SU-DHL-6 (cell line): ENCODE measurements around the gene MBP.
"Not testable (repeated sequence)": the region's sequence is repeated elsewhere in the genome, so short reads cannot be mapped to it uniquely, and the experiment has no call there.

Source experiments
- H2AFZ ChIP-seq: fragments of 200-600 bp; sonication (generic); 2 replicates; pipeline ENCODE4 v1.6.1; 2014; ENCODE audit warnings: low read depth, mild to moderate bottlenecking, moderate library complexity, mixed read lengths, antibody characterized with exemption, low read length; ENCODE audit not compliant: severe bottlenecking
- H3F3A ChIP-seq: fragments of 200-600 bp; shearing (Covaris generic); 2 replicates; pipeline ENCODE4 v1.6.0; 2016; ENCODE audit warnings: antibody characterized with exemption, mild to moderate bottlenecking; ENCODE audit not compliant: insufficient read depth
- H3K27ac ChIP-seq: fragments of 200-600 bp; sonication (generic); 2 replicates; pipeline ENCODE4 v1.5.1; 2016; ENCODE audit warnings: low read depth, mild to moderate bottlenecking, low read length, moderate library complexity, mixed read lengths
- H3K27me3 ChIP-seq: fragments of 200-600 bp; sonication (generic), shearing (Covaris generic); 2 replicates; pipeline ENCODE4 v1.6.0; 2014; ENCODE audit warnings: mild to moderate bottlenecking, low read length
- H3K36me3 ChIP-seq: fragments of 200-600 bp; sonication (generic); 2 replicates; pipeline ENCODE4 v1.6.1; 2014; ENCODE audit warnings: mild to moderate bottlenecking, low read length, mixed read lengths
- H3K4me2 ChIP-seq: fragments of 300-600, 200-600 bp; shearing (Covaris generic), sonication (generic); 2 replicates; pipeline ENCODE4 v1.6.0; 2014; ENCODE audit warnings: low read length, low read depth, mild to moderate bottlenecking; ENCODE audit not compliant: poor library complexity, severe bottlenecking
- H3K4me3 ChIP-seq: fragments of 200-600 bp; sonication (generic); 2 replicates; pipeline ENCODE4 v1.5.1; 2014; ENCODE audit warnings: antibody characterized with exemption, low read length, mild to moderate bottlenecking, mixed read lengths; ENCODE audit not compliant: insufficient read depth, poor library complexity, severe bottlenecking
- H3K79me2 ChIP-seq: fragments of 200-600 bp; sonication (generic); 2 replicates; pipeline ENCODE4 v1.6.1; 2014; ENCODE audit warnings: mild to moderate bottlenecking, low read length, moderate library complexity; ENCODE audit not compliant: insufficient read depth
- H3K9ac ChIP-seq: fragments of 200-600 bp; sonication (generic); 2 replicates; pipeline ENCODE4 v1.7.0; 2014; ENCODE audit warnings: mild to moderate bottlenecking, low read length
- H3K9me2 ChIP-seq: fragments of 200-600 bp; sonication (generic); replicated peaks from 2 replicates; pipeline ENCODE4 v1.6.1; 2014; ENCODE audit warnings: low read length; ENCODE audit not compliant: insufficient read depth
- H3K9me3 ChIP-seq: fragments of 200-600 bp; sonication (generic); 2 replicates; pipeline ENCODE4 v1.6.1; 2014; ENCODE audit warnings: low read length, mixed read lengths; ENCODE audit not compliant: insufficient read depth
- H4K20me1 ChIP-seq: fragments of 200-600 bp; sonication (generic); 2 replicates; pipeline ENCODE4 v1.6.1; 2014; ENCODE audit warnings: low read depth, mild to moderate bottlenecking, antibody characterized with exemption, low read length, moderate library complexity, mixed read lengths
- EZH2phosphoT487 ChIP-seq: fragments of 200-600 bp; sonication (generic), shearing (Covaris generic); conservative IDR thresholded peaks from 2 replicates; pipeline ENCODE4 v1.6.1; 2018; ENCODE audit warnings: mild to moderate bottlenecking, antibody characterized with exemption, low read length, moderate library complexity, mixed read lengths
- TF ChIP-seq, protein P1 (sequence below): fragments of 200-600 bp; sonication (generic); IDR thresholded peaks from one replicate; pipeline ENCODE4 v1.5.1; 2017; ENCODE audit warnings: antibody characterized with exemption, mild to moderate bottlenecking, low read length, moderate library complexity; ENCODE audit not compliant: insufficient read depth, poor library complexity, severe bottlenecking

The MBP gene

DNA sequence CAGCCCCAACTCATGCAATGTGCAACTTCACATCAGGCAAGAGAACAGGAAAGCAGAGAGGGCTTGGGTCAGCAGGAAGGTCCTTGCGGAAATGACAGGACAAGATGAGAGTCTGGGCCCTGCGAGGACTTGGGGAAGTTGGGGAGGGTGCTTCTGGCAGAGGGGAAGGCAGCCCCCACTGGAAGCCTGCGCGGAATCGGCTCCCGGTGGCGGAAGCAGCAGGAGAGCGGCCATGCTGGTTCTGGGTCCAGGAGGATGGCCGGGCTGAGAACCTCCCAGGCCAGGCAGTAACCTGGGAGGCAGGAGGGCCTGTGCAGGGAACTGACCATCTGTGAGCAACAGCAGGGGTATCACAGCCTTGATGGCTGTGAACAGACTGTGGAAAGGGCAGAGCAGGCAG is 112.9 kb downstream of the MBP start:
- no peaks in the 10 kb centered on the region for H4K20me1 ChIP-seq
- peaks cover 9% of the 10 kb centered on the region for H3K36me3 ChIP-seq
- TF ChIP-seq, protein P1, sequence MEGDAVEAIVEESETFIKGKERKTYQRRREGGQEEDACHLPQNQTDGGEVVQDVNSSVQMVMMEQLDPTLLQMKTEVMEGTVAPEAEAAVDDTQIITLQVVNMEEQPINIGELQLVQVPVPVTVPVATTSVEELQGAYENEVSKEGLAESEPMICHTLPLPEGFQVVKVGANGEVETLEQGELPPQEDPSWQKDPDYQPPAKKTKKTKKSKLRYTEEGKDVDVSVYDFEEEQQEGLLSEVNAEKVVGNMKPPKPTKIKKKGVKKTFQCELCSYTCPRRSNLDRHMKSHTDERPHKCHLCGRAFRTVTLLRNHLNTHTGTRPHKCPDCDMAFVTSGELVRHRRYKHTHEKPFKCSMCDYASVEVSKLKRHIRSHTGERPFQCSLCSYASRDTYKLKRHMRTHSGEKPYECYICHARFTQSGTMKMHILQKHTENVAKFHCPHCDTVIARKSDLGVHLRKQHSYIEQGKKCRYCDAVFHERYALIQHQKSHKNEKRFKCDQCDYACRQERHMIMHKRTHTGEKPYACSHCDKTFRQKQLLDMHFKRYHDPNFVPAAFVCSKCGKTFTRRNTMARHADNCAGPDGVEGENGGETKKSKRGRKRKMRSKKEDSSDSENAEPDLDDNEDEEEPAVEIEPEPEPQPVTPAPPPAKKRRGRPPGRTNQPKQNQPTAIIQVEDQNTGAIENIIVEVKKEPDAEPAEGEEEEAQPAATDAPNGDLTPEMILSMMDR, result no peak
- no peak for TF ChIP-seq EZH2phosphoT487

DNA sequence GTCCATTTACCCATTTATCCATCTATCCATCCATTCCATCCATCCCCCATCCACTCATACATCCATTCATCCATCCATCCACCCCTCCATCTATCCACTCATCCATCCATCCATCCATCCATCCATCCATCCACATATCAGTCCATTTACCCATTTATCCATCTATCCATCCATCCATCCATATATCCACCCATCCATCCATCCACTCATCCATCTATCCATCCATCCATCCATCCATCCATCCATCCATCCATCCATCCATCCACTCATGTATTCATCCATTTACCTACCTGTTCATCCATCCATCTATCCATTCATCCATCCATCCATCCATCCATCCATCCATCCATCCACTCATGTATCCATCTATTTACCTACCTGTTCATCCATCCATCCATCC is 113.9 kb downstream of the MBP start:
- H3K27me3 ChIP-seq, H3K9me3 ChIP-seq, H3K9ac ChIP-seq, H3K4me2 ChIP-seq, H2AFZ ChIP-seq, H3K36me3 ChIP-seq, H3F3A ChIP-seq, H3K9me2 ChIP-seq, H3K27ac ChIP-seq, H3K4me3 ChIP-seq, H4K20me1 ChIP-seq: not testable (repeated sequence)
- H3K79me2 ChIP-seq, result peaks cover 11% of the 10 kb centered on the region; the same call in 1 of the 2 replicates

More for the DNA sequence above, 112.9 kb downstream of the MBP start:
- Histone ChIP-seq H3K79me2 (peaks cover 15% of the 10 kb centered on the region; the same call in 1 of the 2 replicates), H3F3A (no peaks in the 10 kb centered on the region), H2AFZ (no peak overlapping the region), H3K4me2 (no peak overlapping the region), H3K9me3 (no peaks in the 10 kb centered on the region), H3K4me3 (no peak overlapping the region), H3K9ac (no peak overlapping the region), H3K9me2 (no peaks in the 10 kb centered on the region), H3K27ac (no peak overlapping the region), H3K27me3 (no peaks in the 10 kb centered on the region)

DNA sequence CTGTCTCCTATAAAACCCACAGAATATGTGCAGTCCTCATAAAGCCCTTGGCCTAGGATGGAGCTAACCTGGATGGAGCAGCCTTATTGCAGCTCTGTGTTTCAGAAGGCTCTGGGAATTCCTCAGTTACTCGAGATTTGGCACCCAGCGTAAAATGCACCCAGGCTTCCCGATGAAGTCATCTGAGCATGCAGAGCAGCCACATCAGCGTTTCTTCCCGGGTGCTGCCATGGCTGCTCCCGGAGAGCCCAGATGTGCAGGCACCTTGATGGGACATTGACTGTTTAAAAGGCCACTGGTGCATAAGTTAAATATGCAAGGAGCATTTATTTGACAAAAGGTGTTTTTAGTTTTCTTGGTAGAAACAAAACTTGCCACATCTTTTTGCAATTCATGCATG is 115.2 kb downstream of the MBP start:
- Histone ChIP-seq H3K4me2 (no peak overlapping the region), H3K27ac (no peak overlapping the region), H3K4me3 (no peak overlapping the region), H3K27me3 (no peaks in the 10 kb centered on the region), H4K20me1 (no peaks in the 10 kb centered on the region), H3F3A (no peaks in the 10 kb centered on the region), H3K79me2 (peaks cover under 1% of the 10 kb centered on the region; the same call in 1 of the 2 replicates), H3K9me2 (no peaks in the 10 kb centered on the region), H3K9ac (no peak overlapping the region), H3K9me3 (no peaks in the 10 kb centered on the region), H3K36me3 (peaks cover 9% of the 10 kb centered on the region), H2AFZ (no peak overlapping the region)
- TF ChIP-seq EZH2phosphoT487, result no peak
- TF ChIP-seq, protein P1, result no peak

DNA sequence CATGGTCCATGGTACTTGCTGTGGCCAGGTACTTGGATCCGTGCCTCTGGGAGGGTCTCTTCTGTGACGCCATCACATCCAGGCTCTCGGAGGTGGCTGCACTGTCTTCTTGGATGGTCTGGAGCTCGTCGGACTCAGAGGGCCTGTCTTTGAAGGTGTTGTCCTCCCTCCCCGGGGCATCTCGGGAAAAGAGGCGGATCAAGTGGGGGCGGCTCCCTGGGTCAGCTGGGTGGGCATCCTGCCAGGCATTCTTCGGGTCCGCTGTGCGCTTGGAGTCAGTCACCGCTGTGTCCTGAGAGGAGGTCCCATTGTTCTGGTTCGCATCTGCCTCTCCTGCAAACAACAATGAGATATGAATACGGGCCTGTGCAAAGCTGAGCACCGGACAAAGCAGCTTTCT is 115.6 kb downstream of the MBP start:
- H3F3A ChIP-seq, result no peaks in the 10 kb centered on the region
- no peak overlapping the region for H3K27ac ChIP-seq
- peaks cover 9% of the 10 kb centered on the region for H3K36me3 ChIP-seq
- no peaks in the 10 kb centered on the region; the same call in 1 of the 2 replicates for H3K79me2 ChIP-seq
- no peaks in the 10 kb centered on the region for H3K9me3 ChIP-seq
- no peak overlapping the region for H2AFZ ChIP-seq
- no peak overlapping the region for H3K4me2 ChIP-seq
- no peak overlapping the region for H3K9ac ChIP-seq
- H3K4me3 ChIP-seq, result no peak overlapping the region
- H3K9me2 ChIP-seq, result no peaks in the 10 kb centered on the region
- no peaks in the 10 kb centered on the region for H3K27me3 ChIP-seq
- no peak for TF ChIP-seq EZH2phosphoT487
- TF ChIP-seq, protein P1, result no peak
- H4K20me1 ChIP-seq, result no peaks in the 10 kb centered on the region
